ENCODE data around the gene CREBBP.

- TF ChIP-seq CTCF (IDR thresholded peaks at IDR 0.05) (no peak), NFIC (IDR thresholded peaks at IDR 0.05; ENCODE audit: borderline replicate concordance) (no peak), GABPA (IDR thresholded peaks at IDR 0.05; ENCODE audit: low read depth) (no peak), SMC3 (IDR thresholded peaks at IDR 0.05; ENCODE audit: low read depth, low read length) (no peak), RFX5 (IDR thresholded peaks at IDR 0.05; ENCODE audit: low read length) (no peak), CHD2 (IDR thresholded peaks at IDR 0.05; ENCODE audit: low read length, partially characterized antibody) (no peak), JUND (IDR thresholded peaks at IDR 0.05) (no peak), TAF1 (IDR thresholded peaks at IDR 0.05; ENCODE audit: borderline replicate concordance, low read depth, low read length) (no peak), TCF12 (IDR thresholded peaks at IDR 0.05) (no peak), RAD21 (IDR thresholded peaks at IDR 0.05; ENCODE audit: low read length) (no peak), EP300 (IDR thresholded peaks at IDR 0.05; ENCODE audit: borderline replicate concordance in 1 of 2, low read depth in 1 of 2, low read length in 1 of 2) (no peak), REST (IDR thresholded peaks at IDR 0.05; ENCODE audit: low read depth, low read length) (no peak), SIN3A (IDR thresholded peaks at IDR 0.05; ENCODE audit: borderline replicate concordance, low read depth, low read length) (no peak), POLR2AphosphoS5 (IDR thresholded peaks at IDR 0.05; ENCODE audit: low read depth, low read length) (no peak)
Measured at GRCh38 chr16:3800477-3801270, 79.8 kb downstream of the CREBBP start.
